AG08395 (cell line): Measurements from ENCODE around the gene ATP1A4.
"Not testable (repeated sequence)": the region's sequence is repeated elsewhere in the genome, so short reads cannot be mapped to it uniquely, and the experiment has no call there.

Source experiments
- DNase-seq: peaks from one replicate; pipeline ENCODE4 v3.0.0; 2012; ENCODE audit warnings: mixed read lengths, low spot score

The ATP1A4 gene

GRCh38 chr1:160151303-160151702 lies at the start of gene ATP1A4:
TSS of gene ATP1A4 (plus strand) at chr1:160151603. CDS start at chr1:160152041, 438 bp downstream.
- no peak for DNase-seq

GRCh38 chr1:160101717-160102522 lies 49.5 kb upstream of the ATP1A4 start:
- no peak for DNase-seq

- DNase-seq, result no peak
Observed at GRCh38 chr1:160103658-160104408, 47.6 kb upstream of the ATP1A4 start.

GRCh38 chr1:160104486-160104885 lies 46.9 kb upstream of the ATP1A4 start:
- DNase-seq, result no peak

GRCh38 chr1:160105155-160105554 lies 46.2 kb upstream of the ATP1A4 start:
- no peak for DNase-seq

- no peak for DNase-seq
Observed at GRCh38 chr1:160107512-160107911, 43.9 kb upstream of the ATP1A4 start.

GRCh38 chr1:160108888-160109662 lies 42.3 kb upstream of the ATP1A4 start:
- peak; percentile 67 for DNase-seq

GRCh38 chr1:160109686-160110085 lies 41.7 kb upstream of the ATP1A4 start:
- DNase-seq, result no peak

- not testable (repeated sequence) for DNase-seq
Observed at GRCh38 chr1:160111462-160111861, 39.9 kb upstream of the ATP1A4 start.

GRCh38 chr1:160112357-160112756 lies 39.0 kb upstream of the ATP1A4 start:
- DNase-seq, result no peak

GRCh38 chr1:160113407-160113806 lies 38.0 kb upstream of the ATP1A4 start:
- no peak for DNase-seq

GRCh38 chr1:160114085-160114484 lies 37.3 kb upstream of the ATP1A4 start:
- DNase-seq, result no peak

GRCh38 chr1:160115545-160116282 lies 35.7 kb upstream of the ATP1A4 start, which contains the start of gene ATP1A2:
TSS of gene ATP1A2 (plus strand) at chr1:160115759. CDS start at chr1:160115862, 103 bp downstream.
- DNase-seq, result no peak

- no peak for DNase-seq
Observed at GRCh38 chr1:160116283-160117147, 34.9 kb upstream of the ATP1A4 start.

- DNase-seq, result no peak
Observed at GRCh38 chr1:160117300-160117699, 34.1 kb upstream of the ATP1A4 start.

- DNase-seq, result peak; percentile 50
Observed at GRCh38 chr1:160117709-160118183, 33.7 kb upstream of the ATP1A4 start.

GRCh38 chr1:160118928-160119327 lies 32.5 kb upstream of the ATP1A4 start:
- no peak for DNase-seq

- no peak for DNase-seq
Observed at GRCh38 chr1:160120797-160121196, 30.6 kb upstream of the ATP1A4 start.

- no peak for DNase-seq
Observed at GRCh38 chr1:160121388-160121787, 30.0 kb upstream of the ATP1A4 start.

- no peak for DNase-seq
Observed at GRCh38 chr1:160122978-160123495, 28.4 kb upstream of the ATP1A4 start.
